A673 (cell line): ENCODE measurements around the gene ABHD6. TPM values are rescaled to one million over a fixed set of nuclear protein-coding genes. Genes with fewer than 3 reads are reported as not detected.

Experiments
- BruUV-seq: library from RNA; stranded (reverse); fragments of 400-500 nt; replicated peaks from 2 replicates; lab custom pipeline; 2021; lab: Mats Ljungman, UMichigan
- CTCF ChIA-PET: fragments of 300-600 bp; sonication (Branson Sonifier 250); formaldehyde crosslinking; loops from one replicate; lab custom pipeline; 2022; ENCODE audit warnings: antibody characterized with exemption; lab: Charles Lee
- POLR2A ChIA-PET: fragments of 300-600 bp; sonication (Branson Sonifier 250); formaldehyde crosslinking; loops from one replicate; lab custom pipeline; 2022; ENCODE audit warnings: antibody characterized with exemption; ENCODE audit not compliant: low non-redundant PET; lab: Charles Lee
- DNase-seq: peaks from one replicate; pipeline ENCODE4 v3.0.0-alpha.2; 2015; ENCODE audit warnings: low spot score
- H3K27ac ChIP-seq: fragments of 200-600 bp; sonication (generic); 2 replicates; pipeline ENCODE4 v1.5.1; 2016; ENCODE audit warnings: mixed run types, low read depth, mild to moderate bottlenecking, mixed read lengths, antibody characterized with exemption, low read length; ENCODE audit not compliant: poor library complexity, severe bottlenecking
- H3K27me3 ChIP-seq: fragments of 200-600 bp; sonication (generic); replicated peaks from 2 replicates; pipeline ENCODE4 v1.6.1; 2017; ENCODE audit warnings: mixed run types, low read depth, mild to moderate bottlenecking, mixed read lengths, antibody characterized with exemption, low read length; ENCODE audit not compliant: insufficient read depth, poor library complexity
- H3K36me3 ChIP-seq: fragments of 200-600 bp; sonication (generic); 2 replicates; pipeline ENCODE4 v1.6.1; 2016; ENCODE audit warnings: mixed run types, mild to moderate bottlenecking, mixed read lengths, antibody characterized with exemption, low read length; ENCODE audit not compliant: insufficient read depth, poor library complexity, severe bottlenecking
- H3K4me1 ChIP-seq: fragments of 200-600 bp; sonication (generic); 2 replicates; pipeline ENCODE4 v1.6.1; 2017; ENCODE audit warnings: mixed run types, mild to moderate bottlenecking, mixed read lengths, antibody characterized with exemption, low read length; ENCODE audit not compliant: insufficient read depth, poor library complexity, severe bottlenecking
- H3K4me3 ChIP-seq: fragments of 200-600 bp; sonication (generic); 2 replicates; pipeline ENCODE4 v1.5.1; 2016; ENCODE audit warnings: low read depth, mixed run types, mild to moderate bottlenecking, mixed read lengths, low read length; ENCODE audit not compliant: poor library complexity, severe bottlenecking
- H3K9me3 ChIP-seq: fragments of 200-600 bp; sonication (generic); 2 replicates; pipeline ENCODE4 v1.6.1; 2016; ENCODE audit warnings: mixed run types, low read depth, mild to moderate bottlenecking, mixed read lengths, antibody characterized with exemption, low read length; ENCODE audit not compliant: poor library complexity, severe bottlenecking
- EZH2 ChIP-seq: fragments of 200-600 bp; sonication (generic); IDR thresholded peaks from 2 replicates; pipeline ENCODE4 v1.6.1; 2017; ENCODE audit warnings: borderline replicate concordance, low read depth, mild to moderate bottlenecking, mixed read lengths, antibody characterized with exemption, low read length; ENCODE audit not compliant: poor library complexity, severe bottlenecking
- intact Hi-C: fragments of 100-400 bp; cut with micrococcal nuclease; formaldehyde crosslinking; loops from one replicate; pipeline ENCODE4 v1.10.0; 2022; ENCODE audit not compliant: unreplicated experiment
- total RNA-seq: library from RNA; stranded (reverse); gene quantifications from 2 replicates; pipeline ENCODE4 v1.2.3, GENCODE V29; 2021
- TF ChIP-seq, protein P1 (sequence below): fragments of 300-800, 200-600 bp; sonication (generic); conservative IDR thresholded peaks from 2 replicates; pipeline ENCODE4 v1.5.1; 2017; ENCODE audit warnings: low read depth, mild to moderate bottlenecking, antibody characterized with exemption, low read length, moderate library complexity, mixed read lengths

The ABHD6 gene
- total RNA-seq, 1 experiment from 2014 or later = 155 TPM

DNA sequence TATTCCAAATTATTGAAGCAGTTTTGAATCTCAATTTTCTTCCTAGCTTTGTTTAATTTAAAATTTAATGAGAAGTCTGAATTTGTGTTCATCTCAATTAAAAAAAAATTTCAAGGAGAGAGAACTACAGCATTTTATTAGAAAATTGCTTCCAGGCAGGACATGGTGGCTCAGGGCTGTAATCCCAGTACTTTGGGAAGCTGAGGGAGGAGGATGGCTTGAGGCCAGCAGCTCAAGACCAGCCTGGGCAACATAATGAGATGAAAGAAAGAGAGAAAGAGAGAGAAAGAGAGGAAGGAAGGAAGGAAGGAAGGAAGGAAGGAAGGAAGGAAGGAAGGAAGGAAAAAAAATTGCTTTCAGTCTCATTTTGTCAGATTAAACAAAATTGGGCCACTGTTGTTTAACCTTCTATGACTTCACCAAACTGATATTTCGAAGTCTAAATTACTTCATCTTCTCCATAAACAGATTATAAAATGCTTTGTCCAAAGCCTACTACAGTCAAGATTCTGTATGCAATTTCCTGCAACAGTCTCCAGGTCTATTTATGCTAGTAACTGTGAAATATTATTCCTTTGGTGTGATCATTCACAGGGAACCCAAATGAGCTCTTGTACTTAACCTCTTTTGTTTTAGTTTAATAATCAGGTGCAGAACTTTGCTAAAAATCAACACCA is 6.6 kb upstream of the ABHD6 start:
- DNase-seq = peak; percentile 92
- peaks cover 55% of the 10 kb centered on the region for H3K4me1 ChIP-seq
- H3K27ac ChIP-seq = peak overlapping the region; percentile 98
- intact Hi-C loops = no loop called here
- ChIA-PET CTCF (interaction anchor here (0.9 kb wide), 1 partner anchor 14 kb away, joined by 4 read pairs; no protein-coding TSS in a partner anchor), POLR2A (interaction anchor here (0.7 kb wide), 1 partner anchor 43 kb away, joined by 16 read pairs; no protein-coding TSS in a partner anchor)
- no TSS peak for BruUV-seq
- H3K27me3 ChIP-seq = no peaks in the 10 kb centered on the region
- H3K36me3 ChIP-seq = no peaks in the 10 kb centered on the region
- TF ChIP-seq, protein P1, sequence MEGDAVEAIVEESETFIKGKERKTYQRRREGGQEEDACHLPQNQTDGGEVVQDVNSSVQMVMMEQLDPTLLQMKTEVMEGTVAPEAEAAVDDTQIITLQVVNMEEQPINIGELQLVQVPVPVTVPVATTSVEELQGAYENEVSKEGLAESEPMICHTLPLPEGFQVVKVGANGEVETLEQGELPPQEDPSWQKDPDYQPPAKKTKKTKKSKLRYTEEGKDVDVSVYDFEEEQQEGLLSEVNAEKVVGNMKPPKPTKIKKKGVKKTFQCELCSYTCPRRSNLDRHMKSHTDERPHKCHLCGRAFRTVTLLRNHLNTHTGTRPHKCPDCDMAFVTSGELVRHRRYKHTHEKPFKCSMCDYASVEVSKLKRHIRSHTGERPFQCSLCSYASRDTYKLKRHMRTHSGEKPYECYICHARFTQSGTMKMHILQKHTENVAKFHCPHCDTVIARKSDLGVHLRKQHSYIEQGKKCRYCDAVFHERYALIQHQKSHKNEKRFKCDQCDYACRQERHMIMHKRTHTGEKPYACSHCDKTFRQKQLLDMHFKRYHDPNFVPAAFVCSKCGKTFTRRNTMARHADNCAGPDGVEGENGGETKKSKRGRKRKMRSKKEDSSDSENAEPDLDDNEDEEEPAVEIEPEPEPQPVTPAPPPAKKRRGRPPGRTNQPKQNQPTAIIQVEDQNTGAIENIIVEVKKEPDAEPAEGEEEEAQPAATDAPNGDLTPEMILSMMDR = no peak
- TF ChIP-seq EZH2 = no peak
- no peaks in the 10 kb centered on the region for H3K9me3 ChIP-seq
- no peak overlapping the region for H3K4me3 ChIP-seq

GRCh38 chr3:58231666-58232065 is 5.9 kb upstream of the ABHD6 start:
- BruUV-seq = TSS peak; percentile 90
- ChIA-PET POLR2A (no interaction called here), CTCF (no interaction called here)
- H3K4me3 ChIP-seq = no peak overlapping the region
- DNase-seq = peak; percentile 67
- no peaks in the 10 kb centered on the region for H3K36me3 ChIP-seq
- H3K4me1 ChIP-seq = peaks cover 55% of the 10 kb centered on the region
- H3K27me3 ChIP-seq = no peaks in the 10 kb centered on the region
- intact Hi-C loops = no loop called here
- H3K27ac ChIP-seq = peak overlapping the region; percentile 98
- no peaks in the 10 kb centered on the region for H3K9me3 ChIP-seq
- TF ChIP-seq, protein P1 = no peak
- TF ChIP-seq EZH2 = no peak

- Histone ChIP-seq H3K4me3 (no peak overlapping the region), H3K27ac (peak overlapping the region; percentile 98), H3K9me3 (no peaks in the 10 kb centered on the region), H3K27me3 (no peaks in the 10 kb centered on the region), H3K4me1 (peaks cover 54% of the 10 kb centered on the region), H3K36me3 (peaks cover 12% of the 10 kb centered on the region)
- ChIA-PET POLR2A (no interaction called here), CTCF (no interaction called here)
- no TSS peak for BruUV-seq
- peak; percentile 78 for DNase-seq
- intact Hi-C loops = no loop called here
- TF ChIP-seq EZH2 = no peak
- TF ChIP-seq, protein P1 = no peak
These were observed 3.1 kb upstream of the ABHD6 start for GRCh38 chr3:58234516-58234931.
